ENCODE data around the gene MTA3. TPM values are rescaled to one million over a fixed set of nuclear protein-coding genes. Genes with fewer than 3 reads are reported as not detected.

MTA3 gene
- total and polyA plus RNA-seq, 2 donors (not counting 1 experiment from before 2014, with no cell fraction given): 13.4 to 33.2 TPM

DNA sequence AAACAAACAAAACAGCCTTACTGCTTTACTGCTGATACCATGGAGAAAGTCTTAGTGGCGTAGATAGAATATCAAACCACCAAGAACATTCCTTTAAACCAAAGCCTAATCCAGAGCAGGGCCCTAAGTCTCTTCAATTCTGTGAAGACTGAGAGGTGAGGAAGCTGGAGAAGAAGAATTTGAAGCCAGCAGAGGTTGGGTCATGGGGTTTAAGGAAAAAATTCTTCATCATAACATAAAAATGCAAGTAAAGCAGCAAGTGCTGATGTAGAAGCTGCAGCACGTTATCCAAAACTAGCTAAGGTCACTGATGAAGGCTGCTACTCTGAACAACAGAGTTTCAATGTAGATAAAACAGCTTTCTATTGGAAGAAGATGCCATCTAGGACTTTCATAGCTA is 77.1 kb downstream of the MTA3 start:
- H3K27me3 ChIP-seq (replicated peaks in 1 of 4; ENCODE audit: control extremely low read depth in 1 of 4, control insufficient read depth in 3 of 4, insufficient read depth in 4 of 4, low read length in 3 of 4): no peaks in the 10 kb centered on the region
- H3K4me3 Mint-ChIP-seq: no peak overlapping the region
- H4K20me1 ChIP-seq (ENCODE audit: control insufficient read depth, insufficient read depth, low read length, poor library complexity, severe bottlenecking): no peaks in the 10 kb centered on the region
- ChIA-PET POLR2A (no interaction called here), CTCF (no interaction called here)
- H3K27me3 Mint-ChIP-seq: no peaks in the 10 kb centered on the region
- H3K79me2 ChIP-seq (ENCODE audit: control insufficient read depth, insufficient read depth, low read length): no peaks in the 10 kb centered on the region
- intact Hi-C loops (cut with micrococcal nuclease): no loop called here
- H3K27ac Mint-ChIP-seq: no peak overlapping the region
- no peaks in the 10 kb centered on the region for H3K9me3 Mint-ChIP-seq (ENCODE audit: insufficient read depth)
- H3K9me3 ChIP-seq (ENCODE audit: control extremely low read depth in 1 of 3, control insufficient read depth in 2 of 3, insufficient read depth in 1 of 3, low read length in 2 of 3): no peaks in the 10 kb centered on the region
- no peak overlapping the region for H3K4me3 ChIP-seq (ENCODE audit: control extremely low read depth in 1 of 5, extremely low read depth in 1 of 5, insufficient read depth in 1 of 5, low read depth in 2 of 5, low read length in 4 of 5)
- H3K36me3 ChIP-seq (replicated peaks in 1 of 2; ENCODE audit: control extremely low read depth in 1 of 2, control insufficient read depth in 1 of 2, extremely low read depth in 1 of 2, insufficient read depth in 2 of 2, low read length in 1 of 2): peaks cover 0 to 6% of the 10 kb centered on the region in 2 experiments
- TF ChIP-seq EZH2 (IDR thresholded peaks at IDR 0.05; ENCODE audit: borderline replicate concordance, insufficient read depth, low read depth, low read length, poor library complexity, severe bottlenecking): no peak
- TF ChIP-seq, protein P1, sequence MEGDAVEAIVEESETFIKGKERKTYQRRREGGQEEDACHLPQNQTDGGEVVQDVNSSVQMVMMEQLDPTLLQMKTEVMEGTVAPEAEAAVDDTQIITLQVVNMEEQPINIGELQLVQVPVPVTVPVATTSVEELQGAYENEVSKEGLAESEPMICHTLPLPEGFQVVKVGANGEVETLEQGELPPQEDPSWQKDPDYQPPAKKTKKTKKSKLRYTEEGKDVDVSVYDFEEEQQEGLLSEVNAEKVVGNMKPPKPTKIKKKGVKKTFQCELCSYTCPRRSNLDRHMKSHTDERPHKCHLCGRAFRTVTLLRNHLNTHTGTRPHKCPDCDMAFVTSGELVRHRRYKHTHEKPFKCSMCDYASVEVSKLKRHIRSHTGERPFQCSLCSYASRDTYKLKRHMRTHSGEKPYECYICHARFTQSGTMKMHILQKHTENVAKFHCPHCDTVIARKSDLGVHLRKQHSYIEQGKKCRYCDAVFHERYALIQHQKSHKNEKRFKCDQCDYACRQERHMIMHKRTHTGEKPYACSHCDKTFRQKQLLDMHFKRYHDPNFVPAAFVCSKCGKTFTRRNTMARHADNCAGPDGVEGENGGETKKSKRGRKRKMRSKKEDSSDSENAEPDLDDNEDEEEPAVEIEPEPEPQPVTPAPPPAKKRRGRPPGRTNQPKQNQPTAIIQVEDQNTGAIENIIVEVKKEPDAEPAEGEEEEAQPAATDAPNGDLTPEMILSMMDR (IDR thresholded peaks at IDR 0.05): no peak
- H2AFZ ChIP-seq (ENCODE audit: insufficient read depth, low read depth, low read length, poor library complexity, severe bottlenecking): no peak overlapping the region
- ATAC-seq (ENCODE audit: low read depth): no peak
- H3K4me1 ChIP-seq (ENCODE audit: control insufficient read depth in 2 of 2, insufficient read depth in 2 of 2, low read length in 2 of 2): no peaks in the 10 kb centered on the region
- H3K9ac ChIP-seq (ENCODE audit: low read length): no peak overlapping the region
- DNase-seq: no peak
- H3K27ac ChIP-seq (ENCODE audit: low read length in 2 of 2): no peak overlapping the region
- no peak overlapping the region for H3K4me2 ChIP-seq (replicated peaks; ENCODE audit: low read depth, low read length, poor library complexity, severe bottlenecking)
- no peaks in the 10 kb centered on the region for H3K4me1 Mint-ChIP-seq
- WGBS (ENCODE audit: insufficient coverage): 83% methylated on average over 1 of the region's 2 CpGs

DNA sequence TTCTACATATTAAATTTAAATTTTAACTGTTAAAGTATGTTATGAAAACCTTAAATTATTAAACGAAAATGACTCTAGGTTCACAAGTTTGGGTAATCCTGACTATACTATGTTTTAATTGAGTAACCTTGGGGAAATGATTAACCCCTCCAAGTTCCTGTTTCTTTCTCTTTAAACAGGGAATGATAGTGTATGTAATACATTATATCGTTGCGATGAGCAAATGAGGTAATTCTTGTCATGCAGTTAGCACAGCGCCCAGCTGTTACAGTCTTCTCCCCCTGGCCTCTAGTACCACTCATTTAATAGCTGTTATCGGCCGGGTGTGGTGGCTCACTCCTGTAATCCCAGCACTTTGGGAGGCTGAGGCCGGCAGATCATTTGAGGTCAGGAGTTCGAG is 80.4 kb downstream of the MTA3 start:
- Histone ChIP-seq H3K4me2 (replicated peaks; ENCODE audit: low read depth, low read length, poor library complexity, severe bottlenecking) (no peak overlapping the region), H2AFZ (ENCODE audit: insufficient read depth, low read depth, low read length, poor library complexity, severe bottlenecking) (no peak overlapping the region), H3K27ac (ENCODE audit: low read length in 2 of 2) (no peak overlapping the region), H3K27me3 (replicated peaks in 1 of 4; ENCODE audit: control extremely low read depth in 1 of 4, control insufficient read depth in 3 of 4, insufficient read depth in 4 of 4, low read length in 3 of 4) (no peaks in the 10 kb centered on the region), H3K9me3 (ENCODE audit: control extremely low read depth in 1 of 3, control insufficient read depth in 2 of 3, insufficient read depth in 1 of 3, low read length in 2 of 3) (no peaks in the 10 kb centered on the region), H3K79me2 (ENCODE audit: control insufficient read depth, insufficient read depth, low read length) (no peaks in the 10 kb centered on the region), H3K4me1 (ENCODE audit: control insufficient read depth in 2 of 2, insufficient read depth in 2 of 2, low read length in 2 of 2) (no peaks in the 10 kb centered on the region), H4K20me1 (ENCODE audit: control insufficient read depth, insufficient read depth, low read length, poor library complexity, severe bottlenecking) (no peaks in the 10 kb centered on the region), H3K4me3 (ENCODE audit: control extremely low read depth in 1 of 5, extremely low read depth in 1 of 5, insufficient read depth in 1 of 5, low read depth in 2 of 5, low read length in 4 of 5) (no peak overlapping the region), H3K36me3 (replicated peaks in 1 of 2; ENCODE audit: control extremely low read depth in 1 of 2, control insufficient read depth in 1 of 2, extremely low read depth in 1 of 2, insufficient read depth in 2 of 2, low read length in 1 of 2) (peaks cover 0 to 6% of the 10 kb centered on the region in 2 experiments), H3K9ac (ENCODE audit: low read length) (no peak overlapping the region)
- ChIA-PET CTCF (interaction anchor here (1.1 to 3.3 kb wide), 2 partner anchors 12 to 15 kb away, joined by 3 to 14 read pairs; no protein-coding TSS in a partner anchor), POLR2A (no interaction called here)
- TF ChIP-seq, protein P1 (IDR thresholded peaks at IDR 0.05): no peak
- TF ChIP-seq EZH2 (IDR thresholded peaks at IDR 0.05; ENCODE audit: borderline replicate concordance, insufficient read depth, low read depth, low read length, poor library complexity, severe bottlenecking): no peak
- ATAC-seq (ENCODE audit: low read depth): no peak
- Mint-ChIP-seq H3K27me3 (no peaks in the 10 kb centered on the region), H3K4me3 (no peak overlapping the region), H3K27ac (no peak overlapping the region), H3K9me3 (ENCODE audit: insufficient read depth) (no peaks in the 10 kb centered on the region), H3K4me1 (peaks cover 3% of the 10 kb centered on the region)
- intact Hi-C loops (cut with micrococcal nuclease): no loop called here
- no peak for DNase-seq
- 95% methylated on average over 5 of the region's 8 CpGs for WGBS (ENCODE audit: insufficient coverage)

Data from B cell (primary cell).